ENCODE measurements around the gene NTM. TPM values are rescaled to one million over a fixed set of nuclear protein-coding genes. Genes with fewer than 3 reads are reported as not detected.

The NTM gene
- total and polyA plus RNA-seq, 2 of the 8 experiments (the other 6 are each of a cell fraction or from before 2014, with no cell fraction given): 13.4 to 20.0 TPM

DNA sequence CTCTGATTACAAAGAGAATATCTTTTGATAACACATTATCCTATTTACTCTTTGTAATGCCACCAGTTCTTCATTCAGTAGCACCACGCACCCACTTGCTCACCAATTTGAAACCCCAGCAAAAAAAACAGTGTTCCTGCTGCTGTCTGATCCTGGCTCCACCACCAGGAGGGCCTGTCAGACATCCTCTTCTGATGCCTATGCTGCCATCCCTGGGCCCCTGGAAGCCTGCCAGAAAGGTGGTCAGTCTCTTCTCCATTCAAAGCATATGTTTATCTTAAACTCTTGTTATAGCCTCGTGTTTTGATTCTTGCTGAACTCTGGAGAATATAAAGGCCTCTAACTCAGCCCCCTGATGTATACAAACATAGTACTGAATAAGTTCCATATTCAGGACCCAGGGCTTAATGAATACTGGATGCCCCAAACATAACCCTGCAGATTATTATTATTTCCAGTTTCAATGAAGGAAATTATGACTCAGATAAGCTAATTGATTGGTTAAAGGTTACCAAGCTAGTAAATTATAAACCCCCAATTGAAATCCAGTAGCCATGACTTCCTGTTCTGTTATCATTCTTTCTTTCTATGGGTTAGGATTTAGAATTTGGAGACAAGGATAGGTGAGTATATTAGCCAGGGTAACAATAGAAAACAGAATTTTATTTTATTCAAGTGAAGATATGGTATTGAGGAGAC is 116.7 kb downstream of the NTM start:
- Histone ChIP-seq H3K23ac (ENCODE audit: insufficient read length) (no peak overlapping the region), H2AK5ac (ENCODE audit: low read depth, low read length) (no peak overlapping the region), H4K5ac (ENCODE audit: insufficient read length, low read depth, low read length) (no peak overlapping the region), H4K91ac (replicated peaks; ENCODE audit: insufficient read length, low read length) (no peak overlapping the region), H2BK20ac (ENCODE audit: low read length) (no peak overlapping the region), H2BK12ac (ENCODE audit: low read depth, low read length) (no peak overlapping the region), H3K4me3 (ENCODE audit: extremely low read depth in 1 of 4, insufficient read depth in 2 of 4, low read depth in 3 of 4, low read length in 4 of 4) (no peak overlapping the region), H3K9ac (replicated peaks in 1 of 4; ENCODE audit: extremely low read depth in 1 of 4, low read depth in 3 of 4, low read length in 3 of 4) (no peak overlapping the region), H2BK5ac (ENCODE audit: low read depth, low read length) (no peak overlapping the region), H2AFZ (ENCODE audit: low read length) (no peak overlapping the region), H2BK15ac (ENCODE audit: low read length) (no peak overlapping the region), H3K27me3 (replicated peaks in 1 of 4; ENCODE audit: control insufficient read depth in 3 of 4, extremely low read depth in 1 of 4, insufficient read depth in 3 of 4, low read length in 3 of 4) (no peaks in the 10 kb centered on the region), H3K9me3 (ENCODE audit: insufficient read depth in 2 of 2, low read depth in 1 of 2, low read length in 1 of 2) (no peaks in the 10 kb centered on the region), H3K4me2 (ENCODE audit: insufficient read depth in 1 of 2, low read depth in 2 of 2, low read length in 2 of 2) (no peak overlapping the region), H3K4me1 (replicated peaks in 1 of 4; ENCODE audit: control insufficient read depth in 3 of 4, insufficient read depth in 4 of 4, low read length in 3 of 4) (peaks cover 0 to 3% (median 1%) of the 10 kb centered on the region in 4 experiments; a peak in 4 of 7 replicates), H3K23me2 (ENCODE audit: low read depth, low read length) (no peaks in the 10 kb centered on the region), H4K8ac (ENCODE audit: extremely low read depth, insufficient read depth, low read length) (no peak overlapping the region), H4K20me1 (replicated peaks in 1 of 2; ENCODE audit: control insufficient read depth in 1 of 2, insufficient read depth in 2 of 2, low read length in 2 of 2) (no peaks in the 10 kb centered on the region), H3K79me2 (ENCODE audit: control insufficient read depth in 1 of 2, insufficient read depth in 2 of 2, low read length in 2 of 2) (no peaks in the 10 kb centered on the region), H3K4ac (replicated peaks; ENCODE audit: insufficient read length, low read depth, low read length) (no peak overlapping the region), H2BK120ac (replicated peaks; ENCODE audit: low read depth, low read length) (no peak overlapping the region), H3K27ac (ENCODE audit: low read depth, low read length) (no peak overlapping the region), H3K14ac (ENCODE audit: insufficient read length) (no peak overlapping the region), H3K36me3 (ENCODE audit: control insufficient read depth in 2 of 4, insufficient read depth in 4 of 4, low read length in 3 of 4) (no peaks in the 10 kb centered on the region), H3K56ac (replicated peaks; ENCODE audit: insufficient read length, low read depth, low read length) (no peak overlapping the region), H3K79me1 (ENCODE audit: low read depth, low read length) (no peaks in the 10 kb centered on the region), H3K18ac (ENCODE audit: extremely low read depth, low read length) (no peak overlapping the region)
- WGBS, 2 experiments (ENCODE audit: extremely low coverage in 1 of 2, insufficient coverage in 1 of 2, insufficient read length in 1 of 2, insufficient replicate concordance in 2 of 2, low coverage in 1 of 2, low lambda C conversion rate in 2 of 2, missing lambda C conversion rate in 1 of 2): 97% methylated on average over 2 of the region's 2 CpGs; no CpG with 5 or more reads in 1 of the 2 experiments
- DNase-seq (ENCODE audit: low read depth in 1 of 2, low spot score in 2 of 2) (no peak), FAIRE-seq (no peak)
- TF ChIP-seq SIX5 (IDR thresholded peaks at IDR 0.05; ENCODE audit: low read depth, low read length) (no peak), KDM4A (IDR thresholded peaks at IDR 0.05; ENCODE audit: low read depth, low read length, severe bottlenecking) (no peak), MAFK (IDR thresholded peaks at IDR 0.05; ENCODE audit: low read depth, low read length) (no peak)
- TF ChIP-seq, protein P1, sequence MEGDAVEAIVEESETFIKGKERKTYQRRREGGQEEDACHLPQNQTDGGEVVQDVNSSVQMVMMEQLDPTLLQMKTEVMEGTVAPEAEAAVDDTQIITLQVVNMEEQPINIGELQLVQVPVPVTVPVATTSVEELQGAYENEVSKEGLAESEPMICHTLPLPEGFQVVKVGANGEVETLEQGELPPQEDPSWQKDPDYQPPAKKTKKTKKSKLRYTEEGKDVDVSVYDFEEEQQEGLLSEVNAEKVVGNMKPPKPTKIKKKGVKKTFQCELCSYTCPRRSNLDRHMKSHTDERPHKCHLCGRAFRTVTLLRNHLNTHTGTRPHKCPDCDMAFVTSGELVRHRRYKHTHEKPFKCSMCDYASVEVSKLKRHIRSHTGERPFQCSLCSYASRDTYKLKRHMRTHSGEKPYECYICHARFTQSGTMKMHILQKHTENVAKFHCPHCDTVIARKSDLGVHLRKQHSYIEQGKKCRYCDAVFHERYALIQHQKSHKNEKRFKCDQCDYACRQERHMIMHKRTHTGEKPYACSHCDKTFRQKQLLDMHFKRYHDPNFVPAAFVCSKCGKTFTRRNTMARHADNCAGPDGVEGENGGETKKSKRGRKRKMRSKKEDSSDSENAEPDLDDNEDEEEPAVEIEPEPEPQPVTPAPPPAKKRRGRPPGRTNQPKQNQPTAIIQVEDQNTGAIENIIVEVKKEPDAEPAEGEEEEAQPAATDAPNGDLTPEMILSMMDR (IDR thresholded peaks at IDR 0.05; ENCODE audit: control extremely low read depth in 1 of 3, insufficient read depth in 1 of 3, low read depth in 1 of 3, low read length in 3 of 3): no peak
- TF ChIP-seq, protein P2, sequence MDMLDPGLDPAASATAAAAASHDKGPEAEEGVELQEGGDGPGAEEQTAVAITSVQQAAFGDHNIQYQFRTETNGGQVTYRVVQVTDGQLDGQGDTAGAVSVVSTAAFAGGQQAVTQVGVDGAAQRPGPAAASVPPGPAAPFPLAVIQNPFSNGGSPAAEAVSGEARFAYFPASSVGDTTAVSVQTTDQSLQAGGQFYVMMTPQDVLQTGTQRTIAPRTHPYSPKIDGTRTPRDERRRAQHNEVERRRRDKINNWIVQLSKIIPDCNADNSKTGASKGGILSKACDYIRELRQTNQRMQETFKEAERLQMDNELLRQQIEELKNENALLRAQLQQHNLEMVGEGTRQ (IDR thresholded peaks at IDR 0.05; ENCODE audit: low read length): no peak
- TF ChIP-seq, protein P3, sequence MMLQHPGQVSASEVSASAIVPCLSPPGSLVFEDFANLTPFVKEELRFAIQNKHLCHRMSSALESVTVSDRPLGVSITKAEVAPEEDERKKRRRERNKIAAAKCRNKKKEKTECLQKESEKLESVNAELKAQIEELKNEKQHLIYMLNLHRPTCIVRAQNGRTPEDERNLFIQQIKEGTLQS (IDR thresholded peaks at IDR 0.05; ENCODE audit: insufficient read depth, low read depth, low read length): no peak
- POLR2A ChIA-PET (ENCODE audit: partially characterized antibody): interaction anchor here (1.0 kb wide), 1 partner anchor 14 kb away, joined by 3 read pairs; no protein-coding TSS in a partner anchor
- CTCF ChIA-PET (ENCODE audit: partially characterized antibody): interaction anchor here (0.9 to 1.8 kb wide), 4 partner anchors 9 to 449 kb away, joined by 3 to 6 read pairs (median 4); no protein-coding TSS in a partner anchor
